ENCODE measurements around the gene IL5RA.

GRCh38 chr3:3134750-3135448, 24.7 kb upstream of the IL5RA start:
- TF ChIP-seq CTCF (IDR thresholded peaks at IDR 0.05) (no peak), POLR2A (IDR thresholded peaks at IDR 0.05) (no peak)
